GM20000 (cell line): ENCODE data around the gene SLFN5.
"Not testable (repeated sequence)": the region's sequence is repeated elsewhere in the genome, so short reads cannot be mapped to it uniquely, and the experiment has no call there.

Source experiments
- DNase-seq: peaks from one replicate; pipeline ENCODE4 v3.0.0; 2012; ENCODE audit warnings: low spot score
- CTCF ChIP-seq: IDR thresholded peaks from 2 replicates; pipeline ENCODE4 v1.5.1; 2012; ENCODE audit warnings: mild to moderate bottlenecking, control low read depth; ENCODE audit errors: extremely low read depth, missing control alignments

SLFN5 gene

GRCh38 chr17:35242805-35243560, at the start of gene SLFN5:
TSS of gene SLFN5 (plus strand) at chr17:35243072. CDS start at chr17:35258691, 15,619 bp downstream.
- TF ChIP-seq CTCF = no peak
- DNase-seq = peak; percentile 95

GRCh38 chr17:35194001-35194400, 48.9 kb upstream of the SLFN5 start, which contains the start of gene SLC35G3:
TSS of gene SLC35G3 (minus strand) at chr17:35194393. CDS start at chr17:35194307, 86 bp downstream.
- not testable (repeated sequence) for DNase-seq

- DNase-seq = not testable (repeated sequence)
These were observed 47.8 kb upstream of the SLFN5 start for GRCh38 chr17:35195062-35195461.

GRCh38 chr17:35202582-35202981, 40.3 kb upstream of the SLFN5 start:
- DNase-seq = not testable (repeated sequence)

GRCh38 chr17:35210741-35211140, 32.1 kb upstream of the SLFN5 start:
- TF ChIP-seq CTCF = no peak
- no peak for DNase-seq

- DNase-seq = no peak
- TF ChIP-seq CTCF = no peak
These were observed 30.2 kb upstream of the SLFN5 start for GRCh38 chr17:35212668-35213067.

DNA sequence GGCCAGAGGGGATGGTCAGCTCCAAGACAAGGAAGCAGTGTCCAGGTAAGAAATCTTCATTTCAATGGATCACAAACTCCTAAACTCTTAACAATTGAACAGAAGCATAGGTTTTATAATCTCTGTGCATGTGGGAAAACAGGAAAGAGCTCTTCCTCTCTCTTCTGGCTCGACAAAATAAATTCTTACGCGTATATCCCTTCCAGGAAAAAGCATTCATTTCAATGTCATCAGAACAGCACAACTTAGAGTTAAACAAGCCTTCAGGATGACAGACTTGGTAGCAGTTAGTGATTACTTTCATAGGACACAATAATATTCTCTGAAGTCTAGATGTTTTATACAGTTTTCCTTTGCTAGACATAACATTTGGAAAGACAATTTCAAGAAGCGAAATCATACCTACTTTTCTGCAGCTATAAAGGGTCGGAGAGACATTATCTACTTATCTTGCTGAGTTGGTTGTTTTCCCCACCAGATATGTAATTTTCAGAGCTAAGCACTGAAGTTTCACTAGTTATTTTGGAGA, 29.4 kb upstream of the SLFN5 start:
- no peak for TF ChIP-seq CTCF
- no peak for DNase-seq

DNA sequence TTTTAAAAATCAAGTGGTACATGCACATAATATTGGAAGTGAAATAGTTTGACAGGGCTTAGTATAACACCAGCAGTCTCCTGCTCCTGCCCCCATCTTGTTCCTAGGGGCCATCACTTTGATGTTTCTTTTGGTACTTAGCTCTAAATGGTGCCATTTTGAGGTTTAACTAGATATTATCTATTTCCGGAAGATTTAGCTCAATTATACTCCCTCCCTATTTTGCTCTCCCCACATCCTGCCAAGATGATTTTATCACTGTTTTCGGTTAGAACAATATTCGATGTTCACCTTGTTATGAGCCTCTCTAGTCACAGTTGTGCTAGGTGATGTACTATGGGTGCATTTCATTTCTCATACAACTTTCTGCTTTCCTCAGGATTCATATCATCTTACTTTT, 28.7 kb upstream of the SLFN5 start:
- no peak for DNase-seq
- no peak for TF ChIP-seq CTCF

- no peak for TF ChIP-seq CTCF
- peak; percentile 17 for DNase-seq
These were observed 28.1 kb upstream of the SLFN5 start for GRCh38 chr17:35214631-35215273.
